ENCODE results near the gene SLC35E1.

Gene SLC35E1

DNA sequence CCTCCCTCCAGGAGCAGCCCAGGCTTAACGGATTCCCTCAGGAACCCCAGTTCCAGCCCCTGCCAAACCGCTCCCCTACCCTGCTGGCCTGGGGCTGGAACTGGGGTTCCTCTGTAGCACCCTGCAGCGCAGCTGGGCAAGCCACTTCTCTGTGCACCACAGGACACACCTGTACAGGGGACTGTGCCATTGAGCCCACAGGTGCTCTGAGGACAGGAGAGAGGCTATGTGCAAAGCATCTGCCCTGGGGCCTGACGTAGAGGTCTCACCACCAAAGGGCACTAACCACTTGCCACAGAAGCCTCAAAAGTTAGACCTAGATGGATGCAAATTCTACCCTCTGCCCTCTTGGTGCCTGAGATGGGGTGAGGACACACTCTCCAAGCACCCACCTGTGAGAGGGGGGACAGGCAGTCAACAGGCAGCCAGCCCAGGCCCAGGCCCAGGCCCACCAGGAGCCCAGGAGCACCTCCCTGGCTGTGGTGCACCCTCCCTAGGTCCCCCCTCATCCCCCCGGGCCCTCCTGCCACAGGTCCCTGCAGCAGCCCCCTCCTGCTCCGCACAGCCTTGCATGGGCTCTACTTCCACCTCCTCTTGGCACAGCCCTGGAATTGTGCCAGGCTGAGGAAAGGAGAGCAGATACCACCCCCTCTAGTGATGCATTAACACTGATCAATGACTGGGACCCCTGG, 27.6 kb upstream of the SLC35E1 start:
- TF ChIP-seq, protein P1, sequence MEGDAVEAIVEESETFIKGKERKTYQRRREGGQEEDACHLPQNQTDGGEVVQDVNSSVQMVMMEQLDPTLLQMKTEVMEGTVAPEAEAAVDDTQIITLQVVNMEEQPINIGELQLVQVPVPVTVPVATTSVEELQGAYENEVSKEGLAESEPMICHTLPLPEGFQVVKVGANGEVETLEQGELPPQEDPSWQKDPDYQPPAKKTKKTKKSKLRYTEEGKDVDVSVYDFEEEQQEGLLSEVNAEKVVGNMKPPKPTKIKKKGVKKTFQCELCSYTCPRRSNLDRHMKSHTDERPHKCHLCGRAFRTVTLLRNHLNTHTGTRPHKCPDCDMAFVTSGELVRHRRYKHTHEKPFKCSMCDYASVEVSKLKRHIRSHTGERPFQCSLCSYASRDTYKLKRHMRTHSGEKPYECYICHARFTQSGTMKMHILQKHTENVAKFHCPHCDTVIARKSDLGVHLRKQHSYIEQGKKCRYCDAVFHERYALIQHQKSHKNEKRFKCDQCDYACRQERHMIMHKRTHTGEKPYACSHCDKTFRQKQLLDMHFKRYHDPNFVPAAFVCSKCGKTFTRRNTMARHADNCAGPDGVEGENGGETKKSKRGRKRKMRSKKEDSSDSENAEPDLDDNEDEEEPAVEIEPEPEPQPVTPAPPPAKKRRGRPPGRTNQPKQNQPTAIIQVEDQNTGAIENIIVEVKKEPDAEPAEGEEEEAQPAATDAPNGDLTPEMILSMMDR (IDR thresholded peaks at IDR 0.05; ENCODE audit: control insufficient read depth, extremely low read depth, insufficient read depth): no peak
- H3K4me3 ChIP-seq (ENCODE audit: low read depth, low read length): no peak overlapping the region
- no peak for DNase-seq (ENCODE audit: low read depth)

DNA sequence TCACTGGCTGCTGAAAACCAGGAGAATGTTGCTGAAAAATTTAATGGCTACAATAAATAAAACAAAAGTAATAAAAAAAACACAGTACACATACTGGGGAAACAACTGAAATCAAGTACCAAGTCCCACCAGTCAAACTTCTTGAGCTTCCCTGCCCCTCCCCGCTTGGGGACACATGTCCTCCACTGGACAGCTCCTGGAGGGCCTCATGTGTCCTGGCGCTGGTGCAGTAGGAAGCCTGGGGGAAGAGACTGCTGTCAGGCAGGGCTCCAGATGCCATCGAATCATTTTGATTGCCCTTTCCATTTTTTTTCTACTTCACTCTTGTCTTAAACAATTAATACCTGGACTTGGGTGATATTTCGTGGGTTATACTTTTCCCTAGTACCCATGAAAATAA, 26.6 kb upstream of the SLC35E1 start:
- no peak overlapping the region for H3K4me3 ChIP-seq (ENCODE audit: low read depth, low read length)
- DNase-seq (ENCODE audit: low read depth): no peak
- TF ChIP-seq, protein P1 (IDR thresholded peaks at IDR 0.05; ENCODE audit: control insufficient read depth, extremely low read depth, insufficient read depth): no peak

DNA sequence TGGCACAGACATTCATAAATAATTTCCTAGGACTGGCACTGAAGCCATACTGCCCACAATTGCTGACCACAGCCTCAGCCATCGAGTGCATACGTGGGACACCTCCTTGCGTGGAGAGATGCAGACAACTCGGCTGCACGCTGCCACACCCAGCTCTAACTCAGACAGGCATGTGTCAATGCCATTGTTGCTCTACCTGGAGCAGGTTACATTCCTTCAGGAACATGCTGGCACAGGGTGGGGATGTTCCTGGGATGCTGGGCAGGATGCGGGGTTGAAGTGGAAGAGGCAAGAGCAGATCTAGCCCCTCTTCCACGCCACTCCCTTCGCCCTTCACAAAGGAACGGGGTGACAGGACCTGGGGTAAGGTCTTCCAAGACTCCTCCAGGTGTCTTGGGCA, 24.2 kb upstream of the SLC35E1 start:
- H3K4me3 ChIP-seq (ENCODE audit: low read depth, low read length): no peak overlapping the region
- TF ChIP-seq, protein P1 (IDR thresholded peaks at IDR 0.05; ENCODE audit: control insufficient read depth, extremely low read depth, insufficient read depth): no peak
- DNase-seq (ENCODE audit: low read depth): no peak

DNA sequence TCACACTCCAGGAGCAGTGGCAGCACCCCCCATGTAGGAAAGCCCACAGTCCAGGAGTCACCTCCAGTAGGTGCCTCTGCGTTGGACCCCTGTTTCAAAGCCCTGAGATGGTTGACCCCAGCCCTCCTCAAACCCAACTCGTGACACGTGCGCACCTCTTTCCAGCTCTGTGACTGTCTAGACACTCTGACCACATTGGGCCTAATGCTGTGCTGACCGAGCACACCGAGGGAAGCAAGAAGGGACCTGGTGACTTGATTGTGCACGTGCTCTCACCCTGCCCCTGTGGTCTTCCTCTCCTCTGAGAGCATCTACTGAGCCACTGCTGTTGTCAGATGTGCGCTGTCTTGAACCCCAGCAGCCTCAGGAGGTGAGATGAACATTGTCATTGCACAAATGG, 22.9 kb upstream of the SLC35E1 start:
- H3K4me3 ChIP-seq (ENCODE audit: low read depth, low read length): no peak overlapping the region
- TF ChIP-seq, protein P1 (IDR thresholded peaks at IDR 0.05; ENCODE audit: control insufficient read depth, extremely low read depth, insufficient read depth): no peak

DNA sequence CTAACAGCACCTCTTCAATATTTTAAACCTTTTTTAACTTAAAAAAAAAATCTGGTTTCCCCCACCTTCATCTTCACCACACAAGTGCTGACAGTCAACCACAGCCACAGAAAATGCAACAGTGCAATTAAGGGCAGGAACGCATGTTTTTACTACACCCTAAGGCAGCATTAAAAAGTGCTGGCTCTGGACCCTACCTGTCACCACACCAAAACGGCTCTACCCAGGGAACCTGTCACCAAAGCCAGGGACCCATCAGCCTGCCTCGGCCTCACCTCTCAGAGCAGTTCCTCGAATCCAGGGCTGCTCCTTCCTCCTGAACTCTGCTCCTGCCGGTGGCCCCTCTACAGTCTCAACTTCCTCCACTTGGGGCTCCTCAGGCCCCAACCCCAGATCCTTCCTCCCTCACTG, 22.5 kb upstream of the SLC35E1 start:
- no peak overlapping the region for H3K4me3 ChIP-seq (ENCODE audit: low read depth, low read length)
- DNase-seq (ENCODE audit: low read depth): no peak
- TF ChIP-seq, protein P1 (IDR thresholded peaks at IDR 0.05; ENCODE audit: control insufficient read depth, extremely low read depth, insufficient read depth): no peak

More for the DNA sequence above, 22.9 kb upstream of the SLC35E1 start:
- DNase-seq (ENCODE audit: low read depth): no peak

DNA sequence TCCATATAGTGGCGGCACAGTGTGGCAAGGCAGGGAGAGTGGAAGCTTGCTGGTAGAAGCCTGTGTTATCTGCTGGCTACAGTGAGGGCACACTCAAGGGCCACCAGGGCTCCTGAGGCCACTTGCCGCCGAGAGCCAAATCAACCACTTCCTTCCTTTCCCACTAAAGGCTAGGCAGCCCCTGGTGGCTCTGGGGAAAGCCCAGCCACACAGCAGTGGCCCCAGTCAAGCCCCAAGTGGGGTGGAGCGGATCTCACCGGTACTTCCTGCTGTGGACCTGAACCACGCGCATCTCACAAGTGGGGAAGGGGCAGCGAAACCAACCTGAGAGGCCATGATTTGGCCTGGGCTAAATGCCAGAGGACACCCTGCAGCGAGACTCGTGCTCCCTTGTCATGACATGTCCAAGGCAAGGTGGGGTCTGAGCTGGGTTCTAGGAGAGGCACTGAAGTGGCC, 21.9 kb upstream of the SLC35E1 start:
- TF ChIP-seq, protein P1 (IDR thresholded peaks at IDR 0.05; ENCODE audit: control insufficient read depth, extremely low read depth, insufficient read depth): no peak
- H3K4me3 ChIP-seq (ENCODE audit: low read depth, low read length): no peak overlapping the region
- no peak for DNase-seq (ENCODE audit: low read depth)

DNA sequence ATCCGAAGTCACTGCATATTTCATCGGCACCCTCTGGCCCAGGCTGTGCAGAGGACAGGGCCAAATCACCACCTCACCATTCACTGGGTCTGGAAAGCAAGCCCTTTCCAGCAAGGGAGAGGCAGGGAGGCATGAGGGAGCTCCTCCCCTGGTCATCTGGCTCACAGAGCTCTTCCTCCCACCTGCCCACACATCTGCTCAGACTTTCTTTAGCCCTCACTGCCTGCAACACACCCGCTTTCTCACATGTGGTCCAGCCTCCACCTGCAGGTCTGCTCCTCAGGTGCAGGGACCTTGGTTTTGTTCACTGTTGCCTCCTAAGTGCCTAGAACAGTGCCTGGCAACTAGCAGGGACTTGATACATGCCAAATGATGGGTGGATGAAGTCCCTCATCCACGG, 21.0 kb upstream of the SLC35E1 start:
- H3K4me3 ChIP-seq (ENCODE audit: low read depth, low read length): no peak overlapping the region
- no peak for DNase-seq (ENCODE audit: low read depth)

More for the DNA sequence above, 21.0 kb upstream of the SLC35E1 start:
- TF ChIP-seq, protein P1 (IDR thresholded peaks at IDR 0.05; ENCODE audit: control insufficient read depth, extremely low read depth, insufficient read depth): no peak

Measured in LNCaP clone FGC (cell line).